Adrenal gland (tissue), 5 donors: Measurements from ENCODE around the gene PLEKHA7.

Source experiments
- POLR2A ChIP-seq, 2 donors: fragments of 450-650 bp; IDR thresholded peaks; one replicate each; pipeline ENCODE4 v1.6.1; 2017; ENCODE audit warnings: antibody characterized with exemption in 2 of 2, mild to moderate bottlenecking in 2 of 2, moderate library complexity in 1 of 2
- TF ChIP-seq, protein P1 (sequence below), 6 experiments: fragments of 450-650 bp in 4 of 6; fragments of 200-600 bp in 2 of 6; sonication (generic) in 1 of 6; IDR thresholded peaks; 1 replicate in 5 of 6; 2 replicates in 1 of 6; pipeline versions ENCODE4 v1.5.1 to v1.8.0; 2016 to 2021; ENCODE audit warnings: antibody characterized with exemption in 6 of 6, mild to moderate bottlenecking in 2 of 6, moderate library complexity in 1 of 6
- donor health status: DM: no; HTN: no; CAD: no.

DNA sequence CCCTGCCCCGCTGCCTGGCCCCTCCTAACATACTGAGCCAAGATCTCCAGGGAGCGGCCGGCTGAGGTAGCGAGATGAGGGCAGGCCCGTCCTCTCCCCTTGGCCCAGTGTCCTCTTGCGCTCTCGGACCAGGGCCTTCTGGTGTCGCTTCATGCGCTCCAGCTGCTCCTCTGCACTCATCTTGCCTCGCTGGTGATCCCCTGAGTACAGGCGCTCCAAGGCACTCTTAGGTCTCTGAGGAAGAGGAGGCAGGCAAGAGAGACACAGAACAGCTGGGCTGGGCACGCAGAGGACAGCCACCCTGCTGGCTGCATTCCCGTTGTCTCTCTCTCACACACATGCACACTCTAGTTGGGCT lies 225.2 kb downstream of the PLEKHA7 start:
- TF ChIP-seq, protein P1, sequence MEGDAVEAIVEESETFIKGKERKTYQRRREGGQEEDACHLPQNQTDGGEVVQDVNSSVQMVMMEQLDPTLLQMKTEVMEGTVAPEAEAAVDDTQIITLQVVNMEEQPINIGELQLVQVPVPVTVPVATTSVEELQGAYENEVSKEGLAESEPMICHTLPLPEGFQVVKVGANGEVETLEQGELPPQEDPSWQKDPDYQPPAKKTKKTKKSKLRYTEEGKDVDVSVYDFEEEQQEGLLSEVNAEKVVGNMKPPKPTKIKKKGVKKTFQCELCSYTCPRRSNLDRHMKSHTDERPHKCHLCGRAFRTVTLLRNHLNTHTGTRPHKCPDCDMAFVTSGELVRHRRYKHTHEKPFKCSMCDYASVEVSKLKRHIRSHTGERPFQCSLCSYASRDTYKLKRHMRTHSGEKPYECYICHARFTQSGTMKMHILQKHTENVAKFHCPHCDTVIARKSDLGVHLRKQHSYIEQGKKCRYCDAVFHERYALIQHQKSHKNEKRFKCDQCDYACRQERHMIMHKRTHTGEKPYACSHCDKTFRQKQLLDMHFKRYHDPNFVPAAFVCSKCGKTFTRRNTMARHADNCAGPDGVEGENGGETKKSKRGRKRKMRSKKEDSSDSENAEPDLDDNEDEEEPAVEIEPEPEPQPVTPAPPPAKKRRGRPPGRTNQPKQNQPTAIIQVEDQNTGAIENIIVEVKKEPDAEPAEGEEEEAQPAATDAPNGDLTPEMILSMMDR (IDR thresholded peaks at IDR 0.05) = no peak
- no peak for TF ChIP-seq POLR2A (IDR thresholded peaks at IDR 0.05)
